ENCODE results near the gene IFT27. TPM values are rescaled to one million over a fixed set of nuclear protein-coding genes. Genes with fewer than 3 reads are reported as not detected.
A peak's percentile ranks its signal among the peaks of the same experiment; 100 is the strongest.

IFT27 gene
- total RNA-seq, 1 experiment from 2014 or later, result 74.2 TPM

DNA sequence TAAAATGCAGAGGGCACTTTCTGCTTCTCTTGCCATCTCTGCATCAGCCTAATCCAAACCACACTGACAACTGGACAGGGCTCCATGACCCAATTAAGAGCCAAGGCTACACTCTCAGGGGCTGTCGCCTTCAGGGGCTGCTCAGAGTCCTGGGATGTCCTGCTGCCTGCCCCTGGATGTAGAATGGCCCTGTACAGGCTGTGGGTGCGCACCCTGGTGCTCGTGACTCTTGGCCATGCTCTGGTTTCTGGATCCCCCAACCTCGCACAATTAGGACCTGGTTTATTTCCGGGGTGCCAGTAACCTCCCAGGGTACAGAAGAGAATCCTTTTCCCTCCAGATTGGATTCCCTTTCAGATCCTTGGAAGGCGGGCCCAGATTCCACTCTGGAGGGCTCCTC lies 11.3 kb downstream of the IFT27 start:
- no peaks in the 10 kb centered on the region for H3K9me3 ChIP-seq (ENCODE audit: insufficient read depth, low read depth)
- CTCF ChIA-PET, result interaction anchor here (1.6 kb wide), 1 partner anchor 9 kb away, joined by 5 read pairs; no protein-coding TSS in a partner anchor
- H4K20me1 ChIP-seq (ENCODE audit: insufficient read depth), result no peaks in the 10 kb centered on the region
- H3K27ac ChIP-seq, result no peak overlapping the region
- no peaks in the 10 kb centered on the region for H3K36me3 ChIP-seq (ENCODE audit: low read depth)
- POLR2A ChIA-PET (ENCODE audit: unreplicated experiment), result no interaction called here
- H3K4me2 ChIP-seq, result no peak overlapping the region
- no peak overlapping the region for H3K4me3 ChIP-seq
- no peaks in the 10 kb centered on the region for H3K9me2 ChIP-seq (ENCODE audit: insufficient read depth)
- TF ChIP-seq, protein P1, sequence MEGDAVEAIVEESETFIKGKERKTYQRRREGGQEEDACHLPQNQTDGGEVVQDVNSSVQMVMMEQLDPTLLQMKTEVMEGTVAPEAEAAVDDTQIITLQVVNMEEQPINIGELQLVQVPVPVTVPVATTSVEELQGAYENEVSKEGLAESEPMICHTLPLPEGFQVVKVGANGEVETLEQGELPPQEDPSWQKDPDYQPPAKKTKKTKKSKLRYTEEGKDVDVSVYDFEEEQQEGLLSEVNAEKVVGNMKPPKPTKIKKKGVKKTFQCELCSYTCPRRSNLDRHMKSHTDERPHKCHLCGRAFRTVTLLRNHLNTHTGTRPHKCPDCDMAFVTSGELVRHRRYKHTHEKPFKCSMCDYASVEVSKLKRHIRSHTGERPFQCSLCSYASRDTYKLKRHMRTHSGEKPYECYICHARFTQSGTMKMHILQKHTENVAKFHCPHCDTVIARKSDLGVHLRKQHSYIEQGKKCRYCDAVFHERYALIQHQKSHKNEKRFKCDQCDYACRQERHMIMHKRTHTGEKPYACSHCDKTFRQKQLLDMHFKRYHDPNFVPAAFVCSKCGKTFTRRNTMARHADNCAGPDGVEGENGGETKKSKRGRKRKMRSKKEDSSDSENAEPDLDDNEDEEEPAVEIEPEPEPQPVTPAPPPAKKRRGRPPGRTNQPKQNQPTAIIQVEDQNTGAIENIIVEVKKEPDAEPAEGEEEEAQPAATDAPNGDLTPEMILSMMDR (conservative IDR thresholded peaks at IDR 0.05), result no peak
- no peak for TF ChIP-seq EZH2 (IDR thresholded peaks at IDR 0.05; ENCODE audit: low read depth)
- H2AFZ ChIP-seq, result no peak overlapping the region
- H3K27me3 ChIP-seq (ENCODE audit: insufficient read depth, low read depth), result no peaks in the 10 kb centered on the region
- no TSS peak for BruUV-seq (replicated peaks)
- intact Hi-C loops (cut with micrococcal nuclease; ENCODE audit: unreplicated experiment), result no loop called here
- peaks cover 14% of the 10 kb centered on the region for H3K4me1 ChIP-seq (replicated peaks; ENCODE audit: insufficient read depth)
- no peak for DNase-seq
- H3F3A ChIP-seq (ENCODE audit: insufficient read depth, low read depth), result peaks cover 8% of the 10 kb centered on the region; the same call in 1 of the 2 replicates
- no peaks in the 10 kb centered on the region for H3K79me2 ChIP-seq (ENCODE audit: low read depth)

DNA sequence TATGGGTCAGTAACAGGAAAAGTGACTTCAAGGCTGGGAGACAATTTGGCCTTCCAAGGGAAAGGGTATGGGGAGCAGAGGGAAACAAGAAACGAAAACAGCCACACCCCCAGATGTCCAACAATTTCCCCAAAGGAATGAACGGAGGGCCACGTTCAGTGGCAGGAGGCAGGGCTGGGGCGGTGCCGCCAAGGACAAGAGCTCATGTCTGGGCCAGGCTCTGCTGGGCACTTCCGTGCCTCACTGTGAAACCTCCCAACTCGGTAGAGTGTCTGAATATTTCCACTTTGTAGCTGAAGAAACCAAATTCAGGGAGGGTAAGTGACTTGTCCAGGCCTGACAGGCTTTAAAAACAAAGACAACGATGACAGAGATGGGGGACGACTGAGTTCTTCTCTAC lies 11.9 kb downstream of the IFT27 start:
- intact Hi-C loops (cut with micrococcal nuclease; ENCODE audit: unreplicated experiment), result no loop called here
- no TSS peak for BruUV-seq (replicated peaks)
- Histone ChIP-seq H3K36me3 (ENCODE audit: low read depth) (no peaks in the 10 kb centered on the region), H4K20me1 (ENCODE audit: insufficient read depth) (no peaks in the 10 kb centered on the region), H3K27ac (no peak overlapping the region), H3K9me2 (ENCODE audit: insufficient read depth) (no peaks in the 10 kb centered on the region), H3F3A (ENCODE audit: insufficient read depth, low read depth) (peaks cover 8% of the 10 kb centered on the region; the same call in 1 of the 2 replicates), H3K4me2 (peak overlapping the region; percentile 20; the same call in 1 of the 2 replicates), H3K27me3 (ENCODE audit: insufficient read depth, low read depth) (no peaks in the 10 kb centered on the region), H3K4me3 (no peak overlapping the region), H2AFZ (no peak overlapping the region), H3K9me3 (ENCODE audit: insufficient read depth, low read depth) (no peaks in the 10 kb centered on the region), H3K4me1 (replicated peaks; ENCODE audit: insufficient read depth) (peaks cover 14% of the 10 kb centered on the region), H3K79me2 (ENCODE audit: low read depth) (no peaks in the 10 kb centered on the region)
- ChIA-PET POLR2A (ENCODE audit: unreplicated experiment) (interaction anchor here (1.2 kb wide), 1 partner anchor 12 kb away, joined by 13 read pairs; the partner anchor contains the start of gene IFT27), CTCF (interaction anchor here (0.6 to 1.6 kb wide), 2 partner anchors 10 to 262 kb away, joined by 3 to 5 read pairs; no protein-coding TSS in a partner anchor)
- TF ChIP-seq EZH2 (IDR thresholded peaks at IDR 0.05; ENCODE audit: low read depth), result no peak
- TF ChIP-seq, protein P1 (conservative IDR thresholded peaks at IDR 0.05), result no peak
- DNase-seq, result no peak

DNA sequence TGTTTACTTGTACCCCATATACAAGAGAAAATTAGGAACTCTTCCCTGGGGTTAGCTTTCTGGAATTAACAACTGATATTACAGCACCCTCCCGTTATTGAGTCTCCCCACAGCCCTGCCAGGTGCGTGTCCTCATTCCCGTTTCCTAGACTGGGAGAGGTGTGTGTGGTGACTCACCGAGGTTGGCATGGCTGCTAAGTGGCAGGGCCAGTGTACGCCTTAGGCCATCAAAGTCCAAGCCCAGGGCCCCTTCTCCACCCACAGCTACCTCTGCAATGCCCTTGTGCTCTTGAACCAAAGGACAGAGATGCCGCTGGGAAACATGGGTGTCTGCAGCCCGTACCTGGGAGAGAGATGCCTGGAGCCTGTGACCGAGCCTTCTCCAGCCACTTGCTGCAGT lies 12.3 kb downstream of the IFT27 start:
- peaks cover 8% of the 10 kb centered on the region; the same call in 1 of the 2 replicates for H3F3A ChIP-seq (ENCODE audit: insufficient read depth, low read depth)
- ChIA-PET POLR2A (ENCODE audit: unreplicated experiment) (interaction anchor here (1.2 kb wide), 1 partner anchor 13 kb away, joined by 13 read pairs; the partner anchor contains the start of gene IFT27), CTCF (interaction anchor here (0.6 to 1.6 kb wide), 3 partner anchors 10 to 262 kb away, joined by 3 to 5 read pairs (median 3); no protein-coding TSS in a partner anchor)
- peak overlapping the region; percentile 20 for H3K4me2 ChIP-seq
- intact Hi-C loops (cut with micrococcal nuclease; ENCODE audit: unreplicated experiment), result no loop called here
- H3K4me1 ChIP-seq (replicated peaks; ENCODE audit: insufficient read depth), result peaks cover 14% of the 10 kb centered on the region
- no peak overlapping the region for H3K4me3 ChIP-seq
- no peaks in the 10 kb centered on the region for H3K9me2 ChIP-seq (ENCODE audit: insufficient read depth)
- H3K27me3 ChIP-seq (ENCODE audit: insufficient read depth, low read depth), result no peaks in the 10 kb centered on the region
- H4K20me1 ChIP-seq (ENCODE audit: insufficient read depth), result no peaks in the 10 kb centered on the region
- no peak overlapping the region for H2AFZ ChIP-seq
- BruUV-seq (replicated peaks), result no TSS peak
- H3K36me3 ChIP-seq (ENCODE audit: low read depth), result no peaks in the 10 kb centered on the region
- no peak overlapping the region for H3K27ac ChIP-seq
- H3K9me3 ChIP-seq (ENCODE audit: insufficient read depth, low read depth), result no peaks in the 10 kb centered on the region
- DNase-seq, result peak; percentile 78 to 82
- TF ChIP-seq, protein P1 (conservative IDR thresholded peaks at IDR 0.05), result no peak
- TF ChIP-seq EZH2 (IDR thresholded peaks at IDR 0.05; ENCODE audit: low read depth), result no peak
- no peaks in the 10 kb centered on the region for H3K79me2 ChIP-seq (ENCODE audit: low read depth)
